ENCODE results near the gene SELPLG. TPM values are rescaled to one million over a fixed set of nuclear protein-coding genes. Genes with fewer than 3 reads are reported as not detected.

The SELPLG gene
- 1.0 TPM for polyA plus RNA-seq (2012; ENCODE audit: insufficient read length, low read depth)

- no peak for TF ChIP-seq REST (IDR thresholded peaks at IDR 0.05; ENCODE audit: insufficient read depth in 1 of 2, low read depth in 2 of 2, low read length in 2 of 2)
- no peak for TF ChIP-seq POLR2AphosphoS5 (IDR thresholded peaks at IDR 0.05; ENCODE audit: low read depth, low read length)
- no peak for TF ChIP-seq FOXP2 (optimal IDR thresholded peaks at IDR 0.05; ENCODE audit: borderline replicate concordance, extremely low read depth, extremely low read length, insufficient read depth)
- no peak for TF ChIP-seq SIN3A (IDR thresholded peaks at IDR 0.05; ENCODE audit: borderline replicate concordance, insufficient read depth, low read length)
- no peak for TF ChIP-seq TAF1 (IDR thresholded peaks at IDR 0.05; ENCODE audit: borderline replicate concordance, insufficient read depth, low read length)
Observed at GRCh38 chr12:108633534-108634248, at the start of gene SELPLG. SELPLG (minus strand) TSS chr12:108633894; CDS start chr12:108624307, 9,587 bp downstream.

GRCh38 chr12:108681317-108681716 lies 47.6 kb upstream of the SELPLG start:
- TF ChIP-seq POLR2AphosphoS5 (IDR thresholded peaks at IDR 0.05; ENCODE audit: low read depth, low read length) (no peak), SIN3A (IDR thresholded peaks at IDR 0.05; ENCODE audit: borderline replicate concordance, insufficient read depth, low read length) (no peak), FOXP2 (optimal IDR thresholded peaks at IDR 0.05; ENCODE audit: borderline replicate concordance, extremely low read depth, extremely low read length, insufficient read depth) (no peak), TAF1 (IDR thresholded peaks at IDR 0.05; ENCODE audit: borderline replicate concordance, insufficient read depth, low read length) (no peak), REST (IDR thresholded peaks at IDR 0.05; ENCODE audit: insufficient read depth in 1 of 2, low read depth in 2 of 2, low read length in 2 of 2) (no peak)

- TF ChIP-seq TAF1 (IDR thresholded peaks at IDR 0.05; ENCODE audit: borderline replicate concordance, insufficient read depth, low read length) = no peak
- no peak for TF ChIP-seq REST (IDR thresholded peaks at IDR 0.05; ENCODE audit: insufficient read depth in 1 of 2, low read depth in 2 of 2, low read length in 2 of 2)
- TF ChIP-seq FOXP2 (optimal IDR thresholded peaks at IDR 0.05; ENCODE audit: borderline replicate concordance, extremely low read depth, extremely low read length, insufficient read depth) = no peak
- no peak for TF ChIP-seq SIN3A (IDR thresholded peaks at IDR 0.05; ENCODE audit: borderline replicate concordance, insufficient read depth, low read length)
- TF ChIP-seq POLR2AphosphoS5 (IDR thresholded peaks at IDR 0.05; ENCODE audit: low read depth, low read length) = no peak
Observed at GRCh38 chr12:108679106-108679681, 45.5 kb upstream of the SELPLG start.

GRCh38 chr12:108678104-108678730 lies 44.5 kb upstream of the SELPLG start:
- TF ChIP-seq POLR2AphosphoS5 (IDR thresholded peaks at IDR 0.05; ENCODE audit: low read depth, low read length) (no peak), REST (IDR thresholded peaks at IDR 0.05; ENCODE audit: insufficient read depth in 1 of 2, low read depth in 2 of 2, low read length in 2 of 2) (no peak), TAF1 (IDR thresholded peaks at IDR 0.05; ENCODE audit: borderline replicate concordance, insufficient read depth, low read length) (no peak), SIN3A (IDR thresholded peaks at IDR 0.05; ENCODE audit: borderline replicate concordance, insufficient read depth, low read length) (no peak), FOXP2 (optimal IDR thresholded peaks at IDR 0.05; ENCODE audit: borderline replicate concordance, extremely low read depth, extremely low read length, insufficient read depth) (no peak)
